Measurements from ENCODE around the gene ADGRG1. TPM values are rescaled to one million over a fixed set of nuclear protein-coding genes. Genes with fewer than 3 reads are reported as not detected.
"Not testable (repeated sequence)": the region's sequence is repeated elsewhere in the genome, so short reads cannot be mapped to it uniquely, and the experiment has no call there.

Gene ADGRG1
- total RNA-seq, 1 donor from 2014 or later = 13.9 TPM

- peaks cover 6% of the 10 kb centered on the region for H3K27me3 Mint-ChIP-seq (ENCODE audit: low read depth, unreplicated experiment)
These were observed 34.4 kb upstream of the ADGRG1 start for GRCh38 chr16:57593990-57594389.

GRCh38 chr16:57594531-57595031 is 33.8 kb upstream of the ADGRG1 start:
- no peaks in the 10 kb centered on the region for H3K79me2 ChIP-seq (ENCODE audit: insufficient read depth, low read length)
- no peak overlapping the region for H3K9ac ChIP-seq (ENCODE audit: low read length)
- H3K9me3 ChIP-seq (ENCODE audit: insufficient read depth, low read depth, low read length) = no peaks in the 10 kb centered on the region
- no peak for FAIRE-seq
- peaks cover 19% of the 10 kb centered on the region for H3K4me1 ChIP-seq (ENCODE audit: insufficient read depth, low read length)
- no peak overlapping the region for H3K27ac Mint-ChIP-seq (ENCODE audit: unreplicated experiment)
- no peak overlapping the region for H2AFZ ChIP-seq (ENCODE audit: low read depth, low read length)
- H3K36me3 ChIP-seq (ENCODE audit: insufficient read depth, low read length) = no peaks in the 10 kb centered on the region
- H3K4me1 Mint-ChIP-seq (ENCODE audit: low read depth, unreplicated experiment) = peaks cover 10% of the 10 kb centered on the region
- peaks cover 8% of the 10 kb centered on the region for H3K27me3 Mint-ChIP-seq (ENCODE audit: low read depth, unreplicated experiment)
- peaks cover 5% of the 10 kb centered on the region for H3K9me3 Mint-ChIP-seq (ENCODE audit: unreplicated experiment)
- TF ChIP-seq CTCF (IDR thresholded peaks at IDR 0.05; ENCODE audit: insufficient read depth, low read depth, low read length) (no peak), EZH2 (IDR thresholded peaks at IDR 0.05; ENCODE audit: insufficient read depth, low read length) (no peak)
- H3K4me3 ChIP-seq (ENCODE audit: insufficient read depth, low read depth, low read length) = no peak overlapping the region
- no peaks in the 10 kb centered on the region for H4K20me1 ChIP-seq (ENCODE audit: insufficient read depth, low read length)
- no peak for DNase-seq (ENCODE audit: low read depth)
- no peaks in the 10 kb centered on the region for H3K36me3 Mint-ChIP-seq (ENCODE audit: low read depth, unreplicated experiment)
- no peaks in the 10 kb centered on the region for H3K27me3 ChIP-seq (ENCODE audit: insufficient read depth, low read length)
- no peak overlapping the region for H3K4me3 Mint-ChIP-seq (ENCODE audit: unreplicated experiment)
- no peak overlapping the region for H3K27ac ChIP-seq (ENCODE audit: low read depth, low read length)
- no peak overlapping the region for H3K4me2 ChIP-seq (ENCODE audit: low read length)

More at GRCh38 chr16:57593990-57594389, 34.4 kb upstream of the ADGRG1 start:
- Histone ChIP-seq H3K79me2 (ENCODE audit: insufficient read depth, low read length) (no peaks in the 10 kb centered on the region), H3K4me1 (ENCODE audit: insufficient read depth, low read length) (peaks cover 19% of the 10 kb centered on the region), H3K36me3 (ENCODE audit: insufficient read depth, low read length) (no peaks in the 10 kb centered on the region), H3K27me3 (ENCODE audit: insufficient read depth, low read length) (no peaks in the 10 kb centered on the region), H4K20me1 (ENCODE audit: insufficient read depth, low read length) (no peaks in the 10 kb centered on the region), H2AFZ (ENCODE audit: low read depth, low read length) (no peak overlapping the region), H3K9me3 (ENCODE audit: insufficient read depth, low read depth, low read length) (no peaks in the 10 kb centered on the region), H3K4me2 (ENCODE audit: low read length) (no peak overlapping the region), H3K4me3 (ENCODE audit: insufficient read depth, low read depth, low read length) (no peak overlapping the region), H3K27ac (ENCODE audit: low read depth, low read length) (no peak overlapping the region), H3K9ac (ENCODE audit: low read length) (no peak overlapping the region)
- Mint-ChIP-seq H3K36me3 (ENCODE audit: low read depth, unreplicated experiment) (no peaks in the 10 kb centered on the region), H3K4me1 (ENCODE audit: low read depth, unreplicated experiment) (peaks cover 10% of the 10 kb centered on the region), H3K27ac (ENCODE audit: unreplicated experiment) (no peak overlapping the region), H3K9me3 (ENCODE audit: unreplicated experiment) (peaks cover 5% of the 10 kb centered on the region), H3K4me3 (ENCODE audit: unreplicated experiment) (no peak overlapping the region)
- FAIRE-seq = no peak
- no peak for DNase-seq (ENCODE audit: low read depth)
- TF ChIP-seq EZH2 (IDR thresholded peaks at IDR 0.05; ENCODE audit: insufficient read depth, low read length) (no peak), CTCF (IDR thresholded peaks at IDR 0.05; ENCODE audit: insufficient read depth, low read depth, low read length) (no peak)

- not testable (repeated sequence) for H3K4me3 ChIP-seq (ENCODE audit: insufficient read depth, low read depth, low read length); H4K20me1 ChIP-seq (ENCODE audit: insufficient read depth, low read length); H3K9ac ChIP-seq (ENCODE audit: low read length); H3K27me3 ChIP-seq (ENCODE audit: insufficient read depth, low read length); H3K4me3 Mint-ChIP-seq (ENCODE audit: unreplicated experiment); H3K36me3 Mint-ChIP-seq (ENCODE audit: low read depth, unreplicated experiment); H3K27ac Mint-ChIP-seq (ENCODE audit: unreplicated experiment); H2AFZ ChIP-seq (ENCODE audit: low read depth, low read length); H3K27me3 Mint-ChIP-seq (ENCODE audit: low read depth, unreplicated experiment); DNase-seq (ENCODE audit: low read depth); H3K79me2 ChIP-seq (ENCODE audit: insufficient read depth, low read length); H3K4me1 Mint-ChIP-seq (ENCODE audit: low read depth, unreplicated experiment); H3K27ac ChIP-seq (ENCODE audit: low read depth, low read length); H3K9me3 ChIP-seq (ENCODE audit: insufficient read depth, low read depth, low read length); H3K4me1 ChIP-seq (ENCODE audit: insufficient read depth, low read length); H3K36me3 ChIP-seq (ENCODE audit: insufficient read depth, low read length); FAIRE-seq; H3K4me2 ChIP-seq (ENCODE audit: low read length); H3K9me3 Mint-ChIP-seq (ENCODE audit: unreplicated experiment)
These were observed 32.2 kb upstream of the ADGRG1 start for GRCh38 chr16:57596234-57596633.
